KBM-7 (cell line): ENCODE measurements around the gene ABLIM2.

ENCODE experiments used
- DNase-seq: peaks from one replicate; pipeline ENCODE4 v3.0.0-alpha.2; 2015
- in situ Hi-C: fragments of 300-500 bp; cut with MboI; formaldehyde crosslinking; loops from 2 replicates; pipeline ENCODE4 v1.14.3; 2020; ENCODE audit warnings: low sequenced_read_pairs, low pct_unique_long_range_greater_than_20kb, mixed read lengths

The ABLIM2 gene

GRCh38 chr4:7985072-7985471, 173.5 kb downstream of the ABLIM2 start:
- DNase-seq: no peak
- in situ Hi-C loops: no loop called here

- no peak for DNase-seq
- in situ Hi-C loops: no loop called here
These were observed 174.2 kb downstream of the ABLIM2 start for GRCh38 chr4:7984286-7984925.

GRCh38 chr4:7983296-7983695, 175.3 kb downstream of the ABLIM2 start:
- no peak for DNase-seq
- in situ Hi-C loops: no loop called here

- in situ Hi-C loops: no loop called here
- DNase-seq: no peak
These were observed 176.7 kb downstream of the ABLIM2 start for GRCh38 chr4:7981738-7982394.

GRCh38 chr4:7980036-7980435, 178.6 kb downstream of the ABLIM2 start:
- DNase-seq: no peak
- in situ Hi-C loops: no loop called here

- no peak for DNase-seq
- in situ Hi-C loops: no loop called here
These were observed 179.0 kb downstream of the ABLIM2 start for GRCh38 chr4:7979652-7979968.

- no peak for DNase-seq
- in situ Hi-C loops: no loop called here
These were observed 179.5 kb downstream of the ABLIM2 start for GRCh38 chr4:7978907-7979651.

- no peak for DNase-seq
These were observed 180.1 kb downstream of the ABLIM2 start for GRCh38 chr4:7978489-7978888.

GRCh38 chr4:7976634-7977033, 182.0 kb downstream of the ABLIM2 start:
- in situ Hi-C loops: no loop called here

More at GRCh38 chr4:7978489-7978888, 180.1 kb downstream of the ABLIM2 start:
- in situ Hi-C loops: no loop called here

GRCh38 chr4:7976025-7976424, 182.6 kb downstream of the ABLIM2 start:
- in situ Hi-C loops: no loop called here
- no peak for DNase-seq

More at GRCh38 chr4:7976634-7977033, 182.0 kb downstream of the ABLIM2 start:
- no peak for DNase-seq

GRCh38 chr4:7974425-7974824, 184.2 kb downstream of the ABLIM2 start:
- in situ Hi-C loops: no loop called here
- DNase-seq: no peak

- DNase-seq: no peak
- in situ Hi-C loops: no loop called here
These were observed 185.1 kb downstream of the ABLIM2 start for GRCh38 chr4:7973545-7973981.

GRCh38 chr4:7971881-7972500, 186.6 kb downstream of the ABLIM2 start:
- in situ Hi-C loops: no loop called here
- no peak for DNase-seq

GRCh38 chr4:7971159-7971631, 187.4 kb downstream of the ABLIM2 start:
- no peak for DNase-seq
- in situ Hi-C loops: no loop called here

GRCh38 chr4:7970361-7970946, 188.2 kb downstream of the ABLIM2 start:
- in situ Hi-C loops: no loop called here
- DNase-seq: no peak

- no peak for DNase-seq
- in situ Hi-C loops: no loop called here
These were observed 190.2 kb downstream of the ABLIM2 start for GRCh38 chr4:7968262-7968896.

- in situ Hi-C loops: no loop called here
- DNase-seq: no peak
These were observed 190.9 kb downstream of the ABLIM2 start for GRCh38 chr4:7967501-7968261.

- no peak for DNase-seq
- in situ Hi-C loops: no loop called here
These were observed 191.6 kb downstream of the ABLIM2 start for GRCh38 chr4:7967063-7967440.
